Cardiac muscle cell (in vitro differentiated cells and primary cell): Measurements from ENCODE around the gene SH3BP4. TPM values are rescaled to one million over a fixed set of nuclear protein-coding genes. Genes with fewer than 3 reads are reported as not detected.

ENCODE experiments used
- DNase-seq, 2 donors: peaks; one replicate each; pipeline versions ENCODE4 v3.0.0 to v3.0.0-alpha.2; 2010 to 2017; ENCODE audit warnings: low read depth in 1 of 2, low spot score in 1 of 2
- H3K27ac ChIP-seq: fragments of 200-600 bp; sonication (generic); 2 replicates; pipeline ENCODE4 v1.5.1; 2016
- H3K27me3 ChIP-seq: fragments of 200-600 bp; sonication (generic); 2 replicates; pipeline ENCODE4 v1.6.0; 2016; ENCODE audit warnings: control low read depth
- H3K36me3 ChIP-seq: fragments of 200-600 bp; sonication (generic); 2 replicates; pipeline ENCODE4 v1.5.1; 2016; ENCODE audit warnings: control low read depth
- H3K4me1 ChIP-seq: fragments of 200-600 bp; sonication (generic); 2 replicates; pipeline ENCODE4 v1.8.1; 2017; ENCODE audit warnings: low read depth, mild to moderate bottlenecking, mixed run types
- H3K4me3 ChIP-seq: fragments of 200-600 bp; sonication (generic); 2 replicates; pipeline ENCODE4 v1.5.1; 2016; ENCODE audit warnings: mild to moderate bottlenecking
- H3K9me3 ChIP-seq: fragments of 200-600 bp; sonication (generic); 2 replicates; pipeline ENCODE4 v1.5.1; 2017; ENCODE audit warnings: low read depth, mild to moderate bottlenecking, control low read depth
- polyA plus RNA-seq: library from polyadenylated mRNA; unstranded; fragments of >200 nt; fragmentation: Nextera tagmentation; extraction: Ambion mirVana; gene quantifications from 2 replicates; pipeline ENCODE4 v1.2.1, GENCODE V29; 2016
- total RNA-seq: library from RNA; depleted of rRNA; stranded (reverse); fragments of >200 nt; gene quantifications from 2 replicates; pipeline ENCODE4 v1.2.3, GENCODE V29; 2016
- TF ChIP-seq, protein P1 (sequence below): IDR thresholded peaks from 2 replicates; pipeline ENCODE4 v1.5.1; 2012; ENCODE audit warnings: low read depth, mild to moderate bottlenecking, low read length

The SH3BP4 gene
- total and polyA plus RNA-seq, 2 experiments from 2014 or later: 35.8 to 71.3 TPM

- Histone ChIP-seq H3K9me3 (no peaks in the 10 kb centered on the region), H3K4me1 (no peaks in the 10 kb centered on the region), H3K27ac (no peak overlapping the region), H3K4me3 (no peak overlapping the region), H3K36me3 (peaks cover 7% of the 10 kb centered on the region), H3K27me3 (no peaks in the 10 kb centered on the region)
- TF ChIP-seq, protein P1, sequence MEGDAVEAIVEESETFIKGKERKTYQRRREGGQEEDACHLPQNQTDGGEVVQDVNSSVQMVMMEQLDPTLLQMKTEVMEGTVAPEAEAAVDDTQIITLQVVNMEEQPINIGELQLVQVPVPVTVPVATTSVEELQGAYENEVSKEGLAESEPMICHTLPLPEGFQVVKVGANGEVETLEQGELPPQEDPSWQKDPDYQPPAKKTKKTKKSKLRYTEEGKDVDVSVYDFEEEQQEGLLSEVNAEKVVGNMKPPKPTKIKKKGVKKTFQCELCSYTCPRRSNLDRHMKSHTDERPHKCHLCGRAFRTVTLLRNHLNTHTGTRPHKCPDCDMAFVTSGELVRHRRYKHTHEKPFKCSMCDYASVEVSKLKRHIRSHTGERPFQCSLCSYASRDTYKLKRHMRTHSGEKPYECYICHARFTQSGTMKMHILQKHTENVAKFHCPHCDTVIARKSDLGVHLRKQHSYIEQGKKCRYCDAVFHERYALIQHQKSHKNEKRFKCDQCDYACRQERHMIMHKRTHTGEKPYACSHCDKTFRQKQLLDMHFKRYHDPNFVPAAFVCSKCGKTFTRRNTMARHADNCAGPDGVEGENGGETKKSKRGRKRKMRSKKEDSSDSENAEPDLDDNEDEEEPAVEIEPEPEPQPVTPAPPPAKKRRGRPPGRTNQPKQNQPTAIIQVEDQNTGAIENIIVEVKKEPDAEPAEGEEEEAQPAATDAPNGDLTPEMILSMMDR: no peak
- DNase-seq: no peak
Observed at GRCh38 chr2:235032466-235032865, 80.6 kb downstream of the SH3BP4 start.

- Histone ChIP-seq H3K9me3 (no peaks in the 10 kb centered on the region), H3K4me3 (no peak overlapping the region), H3K27ac (no peak overlapping the region), H3K36me3 (peaks cover 11% of the 10 kb centered on the region), H3K4me1 (no peaks in the 10 kb centered on the region), H3K27me3 (no peaks in the 10 kb centered on the region)
- TF ChIP-seq, protein P1: no peak
- DNase-seq: no peak
Observed at GRCh38 chr2:235032949-235033348, 81.1 kb downstream of the SH3BP4 start.

- DNase-seq: no peak
- H3K27me3 ChIP-seq: no peaks in the 10 kb centered on the region
- no peaks in the 10 kb centered on the region for H3K4me1 ChIP-seq
- H3K4me3 ChIP-seq: no peak overlapping the region
- TF ChIP-seq, protein P1: no peak
- H3K27ac ChIP-seq: peak overlapping the region; percentile 43
- no peaks in the 10 kb centered on the region for H3K9me3 ChIP-seq
- peaks cover 11% of the 10 kb centered on the region for H3K36me3 ChIP-seq
Observed at GRCh38 chr2:235034265-235035118, 82.7 kb downstream of the SH3BP4 start.

- TF ChIP-seq, protein P1: no peak
- H3K27me3 ChIP-seq: no peaks in the 10 kb centered on the region
- no peak overlapping the region for H3K4me3 ChIP-seq
- H3K4me1 ChIP-seq: no peaks in the 10 kb centered on the region
- peak overlapping the region; percentile 26 for H3K27ac ChIP-seq
- DNase-seq: no peak
- H3K36me3 ChIP-seq: peaks cover 26% of the 10 kb centered on the region
- H3K9me3 ChIP-seq: no peaks in the 10 kb centered on the region
Observed at GRCh38 chr2:235037604-235038166, 85.9 kb downstream of the SH3BP4 start.

GRCh38 chr2:235041221-235041917, 89.6 kb downstream of the SH3BP4 start:
- H3K27me3 ChIP-seq: no peaks in the 10 kb centered on the region
- TF ChIP-seq, protein P1: no peak
- no peak for DNase-seq
- H3K4me1 ChIP-seq: no peaks in the 10 kb centered on the region
- H3K4me3 ChIP-seq: no peak overlapping the region
- no peaks in the 10 kb centered on the region for H3K9me3 ChIP-seq
- no peak overlapping the region for H3K27ac ChIP-seq
- H3K36me3 ChIP-seq: peaks cover 23% of the 10 kb centered on the region
